WERI-Rb-1 (cell line): Measurements from ENCODE around the gene TMEM72.

Experiments
- DNase-seq: peaks from one replicate; pipeline ENCODE4 v3.0.0-alpha.2; 2020
- H3K27ac ChIP-seq: fragments of 250-450 bp; sonication (Bioruptor Pico); 2 replicates; pipeline ENCODE4 v1.5.1; 2020; ENCODE audit warnings: mild to moderate bottlenecking, moderate library complexity
- H3K27me3 ChIP-seq: fragments of 250-450 bp; sonication (Bioruptor Pico); 2 replicates; pipeline ENCODE4 v1.5.1; 2021; ENCODE audit warnings: mild to moderate bottlenecking, low read depth, moderate library complexity; ENCODE audit not compliant: insufficient read depth, severe bottlenecking
- H3K36me3 ChIP-seq: fragments of 250-450 bp; sonication (Bioruptor Pico); 2 replicates; pipeline ENCODE4 v1.5.1; 2020; ENCODE audit warnings: mild to moderate bottlenecking, moderate library complexity
- H3K4me3 ChIP-seq: 2 replicates; pipeline ENCODE4 v1.5.1; 2011; ENCODE audit warnings: low read depth, mild to moderate bottlenecking, control low read depth, low read length
- H3K9me3 ChIP-seq: fragments of 250-450 bp; sonication (Bioruptor Pico); 2 replicates; pipeline ENCODE4 v1.5.1; 2021; ENCODE audit warnings: mild to moderate bottlenecking, moderate library complexity; ENCODE audit not compliant: severe bottlenecking
- TF ChIP-seq, protein P1 (sequence below): IDR thresholded peaks from 2 replicates; pipeline ENCODE4 v1.5.1; 2011; ENCODE audit warnings: low read depth, mild to moderate bottlenecking, control low read depth, inconsistent platforms, low read length

The TMEM72 gene

GRCh38 chr10:44913350-44914081 lies 2.4 kb downstream of the TMEM72 start:
- Histone ChIP-seq H3K4me3 (no peak overlapping the region), H3K27ac (peak overlapping the region; percentile 35; the same call in 1 of the 2 replicates), H3K27me3 (no peaks in the 10 kb centered on the region), H3K9me3 (no peaks in the 10 kb centered on the region), H3K36me3 (no peaks in the 10 kb centered on the region)
- peak; percentile 35 for DNase-seq
- TF ChIP-seq, protein P1, sequence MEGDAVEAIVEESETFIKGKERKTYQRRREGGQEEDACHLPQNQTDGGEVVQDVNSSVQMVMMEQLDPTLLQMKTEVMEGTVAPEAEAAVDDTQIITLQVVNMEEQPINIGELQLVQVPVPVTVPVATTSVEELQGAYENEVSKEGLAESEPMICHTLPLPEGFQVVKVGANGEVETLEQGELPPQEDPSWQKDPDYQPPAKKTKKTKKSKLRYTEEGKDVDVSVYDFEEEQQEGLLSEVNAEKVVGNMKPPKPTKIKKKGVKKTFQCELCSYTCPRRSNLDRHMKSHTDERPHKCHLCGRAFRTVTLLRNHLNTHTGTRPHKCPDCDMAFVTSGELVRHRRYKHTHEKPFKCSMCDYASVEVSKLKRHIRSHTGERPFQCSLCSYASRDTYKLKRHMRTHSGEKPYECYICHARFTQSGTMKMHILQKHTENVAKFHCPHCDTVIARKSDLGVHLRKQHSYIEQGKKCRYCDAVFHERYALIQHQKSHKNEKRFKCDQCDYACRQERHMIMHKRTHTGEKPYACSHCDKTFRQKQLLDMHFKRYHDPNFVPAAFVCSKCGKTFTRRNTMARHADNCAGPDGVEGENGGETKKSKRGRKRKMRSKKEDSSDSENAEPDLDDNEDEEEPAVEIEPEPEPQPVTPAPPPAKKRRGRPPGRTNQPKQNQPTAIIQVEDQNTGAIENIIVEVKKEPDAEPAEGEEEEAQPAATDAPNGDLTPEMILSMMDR: no peak

GRCh38 chr10:44914891-44915290 lies 3.8 kb downstream of the TMEM72 start:
- H3K27me3 ChIP-seq: no peaks in the 10 kb centered on the region
- no peaks in the 10 kb centered on the region for H3K9me3 ChIP-seq
- H3K36me3 ChIP-seq: no peaks in the 10 kb centered on the region
- no peak overlapping the region for H3K4me3 ChIP-seq
- DNase-seq: no peak
- H3K27ac ChIP-seq: no peak overlapping the region
- TF ChIP-seq, protein P1: no peak

DNA sequence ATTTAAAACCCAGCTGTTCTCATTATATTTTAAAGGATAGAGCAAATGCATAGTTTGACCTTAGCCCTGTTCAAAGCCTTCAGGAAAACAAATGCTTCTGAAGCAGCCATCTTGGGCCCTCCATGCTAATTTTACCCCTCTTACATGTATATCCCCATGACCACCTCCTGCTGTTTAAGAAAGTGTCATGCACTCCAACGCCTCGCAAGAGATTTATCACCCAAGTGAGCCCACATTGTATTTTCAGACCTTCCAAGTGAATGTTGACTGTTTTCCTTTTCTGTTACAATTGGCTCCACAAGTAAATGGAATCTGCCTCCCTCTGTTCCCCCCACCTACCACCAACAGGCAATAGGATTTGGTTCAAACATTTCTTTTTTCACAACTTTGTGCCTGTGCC lies 5.3 kb downstream of the TMEM72 start:
- TF ChIP-seq, protein P1: no peak
- no peak for DNase-seq
- no peaks in the 10 kb centered on the region for H3K9me3 ChIP-seq
- no peaks in the 10 kb centered on the region for H3K27me3 ChIP-seq
- no peak overlapping the region for H3K4me3 ChIP-seq
- H3K36me3 ChIP-seq: no peaks in the 10 kb centered on the region
- no peak overlapping the region for H3K27ac ChIP-seq

GRCh38 chr10:44917848-44918247 lies 6.7 kb downstream of the TMEM72 start:
- no peaks in the 10 kb centered on the region for H3K9me3 ChIP-seq
- H3K36me3 ChIP-seq: no peaks in the 10 kb centered on the region
- no peak for DNase-seq
- no peak overlapping the region for H3K4me3 ChIP-seq
- no peaks in the 10 kb centered on the region for H3K27me3 ChIP-seq
- no peak overlapping the region for H3K27ac ChIP-seq
- TF ChIP-seq, protein P1: no peak

- TF ChIP-seq, protein P1: no peak
- DNase-seq: no peak
- H3K27ac ChIP-seq: no peak overlapping the region
- no peaks in the 10 kb centered on the region for H3K36me3 ChIP-seq
- H3K9me3 ChIP-seq: no peaks in the 10 kb centered on the region
- H3K4me3 ChIP-seq: no peak overlapping the region
- no peaks in the 10 kb centered on the region for H3K27me3 ChIP-seq
These were observed 9.1 kb downstream of the TMEM72 start for GRCh38 chr10:44920252-44920651.

- DNase-seq: no peak
- no peak overlapping the region for H3K4me3 ChIP-seq
- no peak overlapping the region for H3K27ac ChIP-seq
- H3K9me3 ChIP-seq: no peaks in the 10 kb centered on the region
- no peaks in the 10 kb centered on the region for H3K27me3 ChIP-seq
- TF ChIP-seq, protein P1: no peak
- H3K36me3 ChIP-seq: no peaks in the 10 kb centered on the region
These were observed 9.9 kb downstream of the TMEM72 start for GRCh38 chr10:44921061-44921460.
